Measurements from ENCODE around the gene SAFB. TPM values are rescaled to one million over a fixed set of nuclear protein-coding genes. Genes with fewer than 3 reads are reported as not detected.

The SAFB gene
- total and polyA plus RNA-seq, 2 of the 13 experiments (the other 11 are each of a cell fraction or from before 2014, with no cell fraction given), result 21.0 to 28.4 TPM

DNA sequence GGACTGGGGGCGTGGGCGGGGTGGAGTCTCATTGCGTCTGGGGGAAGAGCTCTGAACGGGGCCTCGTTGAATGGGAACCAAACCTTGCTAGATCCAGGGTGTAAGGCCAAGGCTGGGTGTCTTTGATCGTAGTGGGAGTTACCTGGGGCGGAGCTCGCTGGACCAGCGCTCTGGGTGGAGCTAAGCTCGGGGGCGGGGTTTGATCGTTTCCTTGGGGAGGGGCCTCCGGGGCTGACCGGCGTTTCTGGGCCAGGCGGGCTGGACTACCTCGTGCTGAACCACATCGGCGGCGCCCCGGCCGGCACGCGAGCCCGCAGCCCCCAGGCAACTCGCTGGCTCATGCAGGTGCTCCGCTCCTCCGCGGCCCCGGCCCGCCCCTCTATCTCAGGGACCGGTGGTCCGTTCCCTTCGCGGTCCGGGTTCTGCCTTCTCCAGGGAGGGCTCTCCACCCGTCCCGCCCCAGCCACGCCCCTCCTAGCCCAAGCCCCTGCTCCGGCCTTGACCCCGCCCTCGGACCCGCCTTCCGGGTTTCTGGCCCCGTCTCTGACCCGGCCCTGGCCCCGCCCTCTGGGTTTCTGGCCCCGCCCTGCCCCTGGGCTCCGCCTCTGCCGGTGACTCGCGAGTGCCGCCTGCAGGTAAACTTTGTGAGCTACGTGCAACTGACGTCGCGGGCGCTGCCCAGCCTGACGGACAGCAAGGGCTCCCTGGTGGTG, 63.9 kb downstream of the SAFB start:
- no peaks in the 10 kb centered on the region; a peak in 1 of 5 replicates for H3K27me3 ChIP-seq (ENCODE audit: control insufficient read depth in 1 of 2, insufficient read depth in 2 of 2, low read length in 2 of 2)
- peaks cover 24% of the 10 kb centered on the region for H3K4me1 ChIP-seq (ENCODE audit: insufficient read depth, low read length)
- peak overlapping the region; percentile 66 to 81 (median 66); a peak in 5 of 6 replicates for H3K4me3 ChIP-seq (replicated peaks in 1 of 3; ENCODE audit: insufficient read depth in 1 of 3, low read depth in 2 of 3, low read length in 3 of 3)
- H3K79me2 ChIP-seq (ENCODE audit: insufficient read depth, low read length), result peaks cover 17% of the 10 kb centered on the region
- DNase-seq (ENCODE audit: low spot score) (peak; percentile 87), ATAC-seq (peak; percentile 64), FAIRE-seq (peak; percentile 84)
- intact Hi-C loops (cut with micrococcal nuclease; ENCODE audit: unreplicated experiment), result loop anchor here (2.0 to 5.0 kb wide), 2 partner anchors 34 to 140 kb away; partner anchors contain the start of genes CATSPERD and LONP1
- peak overlapping the region; percentile 84 for H3K4me2 ChIP-seq (ENCODE audit: low read depth, low read length)
- H4K20me1 ChIP-seq (ENCODE audit: insufficient read depth, low read length), result peaks cover 16% of the 10 kb centered on the region; the same call in 1 of the 2 replicates
- no TSS peak for BruUV-seq (replicated peaks)
- no peak overlapping the region for H2AFZ ChIP-seq (ENCODE audit: low read length)
- WGBS (ENCODE audit: low lambda C conversion rate), result 0% methylated on average over 7 of the region's 59 CpGs
- H3K36me3 ChIP-seq (replicated peaks in 1 of 2; ENCODE audit: control insufficient read depth in 1 of 2, insufficient read depth in 2 of 2, low read length in 2 of 2), result peaks cover 0 to 5% of the 10 kb centered on the region in 2 experiments; a peak in 2 of 5 replicates
- in situ Hi-C loops (cut with HindIII; ENCODE audit: extremely low pct_ligation_motif_present, low pct_unique_long_range_greater_than_20kb), result no loop called here
- peak overlapping the region; percentile 64 for H3K9ac ChIP-seq (ENCODE audit: insufficient read depth, low read depth, low read length)
- H3K9me3 ChIP-seq (ENCODE audit: low read length), result no peaks in the 10 kb centered on the region
- POLR2A ChIA-PET, result interaction anchor here (0.7 to 2.2 kb wide), 8 partner anchors 22 to 141 kb away, joined by 3 to 21 read pairs (median 4); partner anchors contain the start of genes CATSPERD, DUS3L, LONP1 and SAFB
- H3K27ac ChIP-seq (ENCODE audit: extremely low read length, insufficient read depth, low read length), result peak overlapping the region; percentile 72
- CTCF ChIA-PET (ENCODE audit: low intra/inter-chr PET ratio, low total read pairs), result no interaction called here
- TF ChIP-seq KLF11 (CRISPR knock-in tag; IDR thresholded peaks at IDR 0.05), result no peak
- no peak for TF ChIP-seq ZNF577 (CRISPR knock-in tag; IDR thresholded peaks at IDR 0.05; ENCODE audit: borderline replicate concordance, low read depth)
- TF ChIP-seq ZC3H13 (CRISPR knock-in tag; IDR thresholded peaks at IDR 0.05), result no peak; the same call in 1 of the 2 replicates
- 0 out of 2 replicates have a peak, but pooled peaks have one; percentile 57 for TF ChIP-seq ZNF546 (CRISPR knock-in tag; conservative IDR thresholded peaks at IDR 0.05)
- no peak for TF ChIP-seq ZNF253 (CRISPR knock-in tag; IDR thresholded peaks at IDR 0.05; ENCODE audit: borderline replicate concordance)
- TF ChIP-seq ZNF225 (CRISPR knock-in tag; IDR thresholded peaks at IDR 0.05), result no peak
- 0 out of 2 replicates have a peak, but pooled peaks have one; percentile 17 for TF ChIP-seq ZNF501 (CRISPR knock-in tag; IDR thresholded peaks at IDR 0.05)
- TF ChIP-seq SETDB1 (CRISPR knock-in tag; IDR thresholded peaks at IDR 0.05; ENCODE audit: borderline replicate concordance), result no peak
- no peak for TF ChIP-seq ZNF10 (CRISPR knock-in tag; IDR thresholded peaks at IDR 0.05; ENCODE audit: borderline replicate concordance, low read depth)
- TF ChIP-seq, protein P1, sequence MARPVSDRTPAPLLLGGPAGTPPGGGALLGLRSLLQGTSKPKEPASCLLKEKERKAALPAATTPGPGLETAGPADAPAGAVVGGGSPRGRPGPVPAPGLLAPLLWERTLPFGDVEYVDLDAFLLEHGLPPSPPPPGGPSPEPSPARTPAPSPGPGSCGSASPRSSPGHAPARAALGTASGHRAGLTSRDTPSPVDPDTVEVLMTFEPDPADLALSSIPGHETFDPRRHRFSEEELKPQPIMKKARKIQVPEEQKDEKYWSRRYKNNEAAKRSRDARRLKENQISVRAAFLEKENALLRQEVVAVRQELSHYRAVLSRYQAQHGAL (CRISPR knock-in tag; IDR thresholded peaks at IDR 0.05; ENCODE audit: not compliant biosample characterization), result no peak
- TF ChIP-seq, protein P2, sequence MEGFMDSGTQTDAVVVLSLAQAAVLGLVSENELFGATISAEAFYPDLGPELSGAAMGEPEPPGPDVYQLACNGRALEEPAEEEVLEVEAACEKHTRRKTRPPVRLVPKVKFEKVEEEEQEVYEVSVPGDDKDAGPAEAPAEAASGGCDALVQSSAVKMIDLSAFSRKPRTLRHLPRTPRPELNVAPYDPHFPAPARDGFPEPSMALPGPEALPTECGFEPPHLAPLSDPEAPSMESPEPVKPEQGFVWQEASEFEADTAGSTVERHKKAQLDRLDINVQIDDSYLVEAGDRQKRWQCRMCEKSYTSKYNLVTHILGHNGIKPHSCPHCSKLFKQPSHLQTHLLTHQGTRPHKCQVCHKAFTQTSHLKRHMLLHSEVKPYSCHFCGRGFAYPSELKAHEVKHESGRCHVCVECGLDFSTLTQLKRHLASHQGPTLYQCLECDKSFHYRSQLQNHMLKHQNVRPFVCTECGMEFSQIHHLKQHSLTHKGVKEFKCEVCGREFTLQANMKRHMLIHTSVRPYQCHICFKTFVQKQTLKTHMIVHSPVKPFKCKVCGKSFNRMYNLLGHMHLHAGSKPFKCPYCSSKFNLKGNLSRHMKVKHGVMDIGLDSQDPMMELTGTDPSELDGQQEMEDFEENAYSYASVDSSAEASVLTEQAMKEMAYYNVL (CRISPR knock-in tag; IDR thresholded peaks at IDR 0.05; ENCODE audit: borderline replicate concordance), result no peak
- TF ChIP-seq, protein P3, sequence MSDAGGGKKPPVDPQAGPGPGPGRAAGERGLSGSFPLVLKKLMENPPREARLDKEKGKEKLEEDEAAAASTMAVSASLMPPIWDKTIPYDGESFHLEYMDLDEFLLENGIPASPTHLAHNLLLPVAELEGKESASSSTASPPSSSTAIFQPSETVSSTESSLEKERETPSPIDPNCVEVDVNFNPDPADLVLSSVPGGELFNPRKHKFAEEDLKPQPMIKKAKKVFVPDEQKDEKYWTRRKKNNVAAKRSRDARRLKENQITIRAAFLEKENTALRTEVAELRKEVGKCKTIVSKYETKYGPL (CRISPR knock-in tag; IDR thresholded peaks at IDR 0.05), result no peak
- TF ChIP-seq, protein P4, sequence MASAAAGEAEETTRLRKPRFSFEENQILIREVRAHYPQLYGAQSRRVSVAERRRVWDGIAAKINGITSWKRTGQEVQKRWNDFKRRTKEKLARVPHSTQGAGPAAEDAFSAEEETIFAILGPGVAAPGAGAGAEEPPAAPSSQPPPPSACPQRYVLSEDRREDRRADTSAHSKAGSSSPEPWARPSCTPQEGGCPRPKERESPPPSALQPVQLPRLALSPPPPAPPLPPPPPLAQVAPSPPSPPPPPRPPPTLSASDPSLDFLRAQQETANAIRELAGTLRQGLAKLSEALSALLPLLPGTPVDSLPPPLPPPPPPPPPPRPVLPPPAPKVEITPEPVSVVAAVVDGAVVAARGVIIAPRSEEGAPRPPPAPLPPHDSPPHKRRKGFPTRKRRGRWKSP (CRISPR knock-in tag; IDR thresholded peaks at IDR 0.05), result no peak
- TF ChIP-seq SAP130 (CRISPR knock-in tag; IDR thresholded peaks at IDR 0.05; ENCODE audit: low read depth), result peak; percentile 83
- TF ChIP-seq ZMYM4 (CRISPR knock-in tag; IDR thresholded peaks at IDR 0.05), result 0 out of 2 replicates have a peak, but pooled peaks have one; percentile 20
- peak; percentile 52; the same call in 1 of the 2 replicates for TF ChIP-seq ZNF121 (CRISPR knock-in tag; IDR thresholded peaks at IDR 0.05)
- no peak for TF ChIP-seq SUZ12 (IDR thresholded peaks at IDR 0.05; ENCODE audit: low read depth, low read length)
- peak; percentile 85 for TF ChIP-seq RARA (CRISPR knock-in tag; IDR thresholded peaks at IDR 0.05)
